GM19240 (cell line): ENCODE results near the gene PFKP.

Experiments
- DNase-seq: peaks from one replicate; pipeline ENCODE4 v3.0.0; 2011; ENCODE audit warnings: low spot score; ENCODE audit not compliant: insufficient read length

PFKP gene

GRCh38 chr10:3067118-3067858 is at the start of gene PFKP:
Gene PFKP, plus strand, starts transcription at chr10:3067548. Its CDS starts 48 bp downstream, at chr10:3067596.
- peak; percentile 33 for DNase-seq

- DNase-seq = no peak
Observed at GRCh38 chr10:3018247-3018646, 49.1 kb upstream of the PFKP start.

- DNase-seq = no peak
Observed at GRCh38 chr10:3020311-3020710, 47.0 kb upstream of the PFKP start.

GRCh38 chr10:3020881-3021280 is 46.5 kb upstream of the PFKP start:
- DNase-seq = no peak

GRCh38 chr10:3022027-3022426 is 45.3 kb upstream of the PFKP start:
- no peak for DNase-seq

GRCh38 chr10:3023892-3024291 is 43.5 kb upstream of the PFKP start:
- no peak for DNase-seq

GRCh38 chr10:3025026-3025683 is 42.2 kb upstream of the PFKP start:
- DNase-seq = no peak

- no peak for DNase-seq
Observed at GRCh38 chr10:3027866-3028265, 39.5 kb upstream of the PFKP start.

GRCh38 chr10:3028441-3028840 is 38.9 kb upstream of the PFKP start:
- no peak for DNase-seq

- no peak for DNase-seq
Observed at GRCh38 chr10:3030765-3031164, 36.6 kb upstream of the PFKP start.

GRCh38 chr10:3031490-3031889 is 35.9 kb upstream of the PFKP start:
- DNase-seq = no peak

GRCh38 chr10:3033925-3034324 is 33.4 kb upstream of the PFKP start:
- no peak for DNase-seq

- DNase-seq = no peak
Observed at GRCh38 chr10:3034616-3035015, 32.7 kb upstream of the PFKP start.

GRCh38 chr10:3036155-3037021 is 31.0 kb upstream of the PFKP start:
- peak; percentile 59 for DNase-seq

GRCh38 chr10:3037182-3037581 is 30.2 kb upstream of the PFKP start:
- no peak for DNase-seq

- no peak for DNase-seq
Observed at GRCh38 chr10:3040069-3040468, 27.3 kb upstream of the PFKP start.

- DNase-seq = no peak
Observed at GRCh38 chr10:3042589-3042988, 24.8 kb upstream of the PFKP start.

GRCh38 chr10:3043512-3044368 is 23.6 kb upstream of the PFKP start:
- peak; percentile 78 for DNase-seq

GRCh38 chr10:3045471-3046209 is 21.7 kb upstream of the PFKP start:
- DNase-seq = no peak

- DNase-seq = no peak
Observed at GRCh38 chr10:3046210-3046779, 21.1 kb upstream of the PFKP start.
